Astrocyte (in vitro differentiated cells and primary cell): Measurements from ENCODE around the gene PACC1. TPM values are rescaled to one million over a fixed set of nuclear protein-coding genes. Genes with fewer than 3 reads are reported as not detected.
A peak's percentile ranks its signal among the peaks of the same experiment; 100 is the strongest.

Experiments
- DNase-seq: peaks from one replicate; pipeline ENCODE4 v3.0.0-alpha.2; 2010; ENCODE audit warnings: low read depth
- FAIRE-seq: peaks from 2 replicates; lab custom pipeline; 2011; peaks lifted over from hg19 to GRCh38; lab: Jason Lieb, UNC
- H2AFZ ChIP-seq: 2 replicates; pipeline ENCODE4 v1.6.0; 2012; ENCODE audit warnings: low read depth, low read length, inconsistent platforms
- H3K27ac ChIP-seq: 2 replicates; pipeline ENCODE4 v1.5.1; 2011; ENCODE audit warnings: low read depth, low read length, inconsistent platforms
- H3K27me3 ChIP-seq: 2 replicates; pipeline ENCODE4 v1.6.0; 2011; ENCODE audit warnings: low read length, inconsistent platforms; ENCODE audit not compliant: insufficient read depth
- H3K36me3 ChIP-seq: 2 replicates; pipeline ENCODE4 v1.5.1; 2011; ENCODE audit warnings: low read length, inconsistent platforms; ENCODE audit not compliant: insufficient read depth
- H3K4me1 ChIP-seq: 2 replicates; pipeline ENCODE4 v1.5.1; 2011; ENCODE audit warnings: low read length, inconsistent platforms; ENCODE audit not compliant: insufficient read depth
- H3K4me2 ChIP-seq: 2 replicates; pipeline ENCODE4 v1.6.0; 2012; ENCODE audit warnings: low read length, inconsistent platforms
- H3K4me3 ChIP-seq: 2 replicates; pipeline ENCODE4 v1.5.1; 2011; ENCODE audit warnings: low read depth, mild to moderate bottlenecking, low read length, inconsistent platforms; ENCODE audit not compliant: insufficient read depth
- H3K79me2 ChIP-seq: 2 replicates; pipeline ENCODE4 v1.6.0; 2012; ENCODE audit warnings: mild to moderate bottlenecking, low read length, inconsistent platforms; ENCODE audit not compliant: insufficient read depth
- H3K9ac ChIP-seq: 2 replicates; pipeline ENCODE4 v1.6.0; 2012; ENCODE audit warnings: mild to moderate bottlenecking, low read length, inconsistent platforms
- H3K9me3 ChIP-seq: 2 replicates; pipeline ENCODE4 v1.5.1; 2012; ENCODE audit warnings: low read depth, mild to moderate bottlenecking, low read length, inconsistent platforms; ENCODE audit not compliant: insufficient read depth
- H4K20me1 ChIP-seq: 2 replicates; pipeline ENCODE4 v1.6.0; 2012; ENCODE audit warnings: low read length, inconsistent platforms; ENCODE audit not compliant: insufficient read depth
- H3K27ac Mint-ChIP-seq: one replicate; pipeline ENCODE4 v1.8.0; 2021; ENCODE audit warnings: mild to moderate bottlenecking, mixed read lengths; ENCODE audit not compliant: unreplicated experiment
- H3K27me3 Mint-ChIP-seq: one replicate; pipeline ENCODE4 v1.8.0; 2021; ENCODE audit warnings: low read depth, mixed read lengths; ENCODE audit not compliant: unreplicated experiment
- H3K36me3 Mint-ChIP-seq: one replicate; pipeline ENCODE4 v1.8.0; 2021; ENCODE audit warnings: low read depth, mixed read lengths; ENCODE audit not compliant: unreplicated experiment
- H3K4me1 Mint-ChIP-seq: one replicate; pipeline ENCODE4 v1.8.0; 2021; ENCODE audit warnings: low read depth, mixed read lengths; ENCODE audit not compliant: unreplicated experiment
- H3K4me3 Mint-ChIP-seq: one replicate; pipeline ENCODE4 v1.8.0; 2021; ENCODE audit warnings: mild to moderate bottlenecking, moderate library complexity, mixed read lengths; ENCODE audit not compliant: unreplicated experiment
- H3K9me3 Mint-ChIP-seq: one replicate; pipeline ENCODE4 v1.8.0; 2021; ENCODE audit warnings: mild to moderate bottlenecking, mixed read lengths; ENCODE audit not compliant: unreplicated experiment
- EZH2 ChIP-seq: IDR thresholded peaks from 2 replicates; pipeline ENCODE4 v1.6.1; 2012; ENCODE audit warnings: mild to moderate bottlenecking, low read length, inconsistent platforms; ENCODE audit not compliant: insufficient read depth
- total RNA-seq: library from RNA; stranded (reverse); gene quantifications from 2 replicates; pipeline ENCODE4 v1.2.1, GENCODE V29; 2021
- TF ChIP-seq, protein P1 (sequence below): IDR thresholded peaks from 2 replicates; pipeline ENCODE4 v1.5.1; 2011; ENCODE audit warnings: low read depth, mild to moderate bottlenecking, inconsistent platforms, low read length, moderate library complexity; ENCODE audit not compliant: insufficient read depth

PACC1 gene
- total RNA-seq, 1 donor from 2014 or later = 18.8 TPM

- Mint-ChIP-seq H3K4me3 (no peak overlapping the region), H3K4me1 (peaks cover 8% of the 10 kb centered on the region)
- FAIRE-seq = no peak
These were observed 96.8 kb downstream of the PACC1 start for GRCh38 chr1:212317916-212318315.

DNA sequence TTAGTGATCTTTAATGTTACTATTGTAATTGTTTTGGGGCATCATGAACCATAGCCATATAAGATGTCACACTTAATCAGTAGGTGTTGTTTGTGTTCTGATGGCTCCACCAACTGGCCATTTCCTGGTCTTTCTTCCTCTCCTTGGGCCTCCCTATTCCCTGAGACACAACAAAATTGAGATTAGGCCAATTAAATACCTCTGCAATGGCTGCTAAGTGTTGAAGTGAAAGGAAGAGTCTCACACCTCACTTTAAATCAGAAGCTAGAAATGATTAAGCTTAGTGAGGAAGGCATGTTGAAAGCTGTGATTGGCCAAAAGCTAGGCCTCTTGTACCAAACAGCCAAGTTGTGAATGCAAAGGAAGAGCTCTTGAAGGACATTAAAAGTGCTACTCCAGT lies 98.8 kb downstream of the PACC1 start:
- H4K20me1 ChIP-seq = peaks cover 19% of the 10 kb centered on the region
- Mint-ChIP-seq H3K27me3 (no peaks in the 10 kb centered on the region), H3K4me3 (no peak overlapping the region), H3K27ac (no peak overlapping the region), H3K4me1 (peaks cover 10% of the 10 kb centered on the region), H3K36me3 (no peaks in the 10 kb centered on the region), H3K9me3 (no peaks in the 10 kb centered on the region)
- H3K79me2 ChIP-seq = peaks cover 5% of the 10 kb centered on the region
- DNase-seq = no peak
- no peaks in the 10 kb centered on the region for H3K36me3 ChIP-seq
- TF ChIP-seq EZH2 = no peak
- TF ChIP-seq, protein P1, sequence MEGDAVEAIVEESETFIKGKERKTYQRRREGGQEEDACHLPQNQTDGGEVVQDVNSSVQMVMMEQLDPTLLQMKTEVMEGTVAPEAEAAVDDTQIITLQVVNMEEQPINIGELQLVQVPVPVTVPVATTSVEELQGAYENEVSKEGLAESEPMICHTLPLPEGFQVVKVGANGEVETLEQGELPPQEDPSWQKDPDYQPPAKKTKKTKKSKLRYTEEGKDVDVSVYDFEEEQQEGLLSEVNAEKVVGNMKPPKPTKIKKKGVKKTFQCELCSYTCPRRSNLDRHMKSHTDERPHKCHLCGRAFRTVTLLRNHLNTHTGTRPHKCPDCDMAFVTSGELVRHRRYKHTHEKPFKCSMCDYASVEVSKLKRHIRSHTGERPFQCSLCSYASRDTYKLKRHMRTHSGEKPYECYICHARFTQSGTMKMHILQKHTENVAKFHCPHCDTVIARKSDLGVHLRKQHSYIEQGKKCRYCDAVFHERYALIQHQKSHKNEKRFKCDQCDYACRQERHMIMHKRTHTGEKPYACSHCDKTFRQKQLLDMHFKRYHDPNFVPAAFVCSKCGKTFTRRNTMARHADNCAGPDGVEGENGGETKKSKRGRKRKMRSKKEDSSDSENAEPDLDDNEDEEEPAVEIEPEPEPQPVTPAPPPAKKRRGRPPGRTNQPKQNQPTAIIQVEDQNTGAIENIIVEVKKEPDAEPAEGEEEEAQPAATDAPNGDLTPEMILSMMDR = no peak
- H3K27ac ChIP-seq = no peak overlapping the region
- H2AFZ ChIP-seq = no peak overlapping the region
- H3K4me3 ChIP-seq = no peak overlapping the region
- no peak overlapping the region for H3K4me2 ChIP-seq
- H3K9ac ChIP-seq = no peak overlapping the region
- no peaks in the 10 kb centered on the region for H3K27me3 ChIP-seq
- FAIRE-seq = peak; percentile 73
- no peaks in the 10 kb centered on the region for H3K9me3 ChIP-seq
- no peaks in the 10 kb centered on the region for H3K4me1 ChIP-seq

More at GRCh38 chr1:212317916-212318315, 96.8 kb downstream of the PACC1 start:
- Mint-ChIP-seq H3K27me3 (no peaks in the 10 kb centered on the region), H3K27ac (no peak overlapping the region), H3K36me3 (no peaks in the 10 kb centered on the region), H3K9me3 (no peaks in the 10 kb centered on the region)
- Histone ChIP-seq H3K79me2 (peaks cover 5% of the 10 kb centered on the region), H3K27ac (no peak overlapping the region), H3K27me3 (no peaks in the 10 kb centered on the region), H3K4me1 (no peaks in the 10 kb centered on the region), H3K9me3 (no peaks in the 10 kb centered on the region), H4K20me1 (peaks cover 19% of the 10 kb centered on the region), H3K9ac (no peak overlapping the region), H3K4me2 (no peak overlapping the region), H2AFZ (no peak overlapping the region), H3K4me3 (no peak overlapping the region), H3K36me3 (no peaks in the 10 kb centered on the region)
- TF ChIP-seq, protein P1 = no peak
- TF ChIP-seq EZH2 = no peak
- DNase-seq = no peak

DNA sequence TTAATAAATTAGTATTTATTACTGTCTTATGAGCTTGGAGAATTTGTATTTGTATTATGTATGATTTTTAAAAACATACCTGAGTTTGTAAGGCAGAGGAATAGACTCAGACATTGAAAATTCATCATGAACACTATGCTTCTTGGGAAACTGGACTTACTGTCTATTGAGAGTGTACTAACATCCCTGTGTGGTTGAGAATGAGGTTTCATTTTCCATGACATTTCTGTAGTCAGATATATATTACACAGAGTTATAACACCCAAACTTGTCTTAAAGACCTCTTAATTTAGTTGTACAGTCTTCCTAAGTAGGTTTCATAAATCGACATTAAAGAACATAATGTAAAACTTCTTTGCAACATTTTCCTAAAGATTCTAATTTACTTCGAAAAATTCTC lies 99.5 kb downstream of the PACC1 start:
- Histone ChIP-seq H3K4me3 (no peak overlapping the region), H3K27ac (no peak overlapping the region), H3K4me1 (no peaks in the 10 kb centered on the region), H3K4me2 (no peak overlapping the region), H2AFZ (no peak overlapping the region), H3K9ac (no peak overlapping the region), H3K27me3 (no peaks in the 10 kb centered on the region), H3K9me3 (no peaks in the 10 kb centered on the region), H4K20me1 (peaks cover 19% of the 10 kb centered on the region), H3K79me2 (peaks cover 10% of the 10 kb centered on the region), H3K36me3 (no peaks in the 10 kb centered on the region)
- no peak overlapping the region for H3K27ac Mint-ChIP-seq
- DNase-seq = no peak
- H3K36me3 Mint-ChIP-seq = no peaks in the 10 kb centered on the region
- no peak for FAIRE-seq
- no peaks in the 10 kb centered on the region for H3K27me3 Mint-ChIP-seq
- peaks cover 10% of the 10 kb centered on the region for H3K4me1 Mint-ChIP-seq
- H3K9me3 Mint-ChIP-seq = no peaks in the 10 kb centered on the region
- H3K4me3 Mint-ChIP-seq = no peak overlapping the region
- TF ChIP-seq, protein P1 = no peak
- TF ChIP-seq EZH2 = no peak
